Activated CD8-positive, alpha-beta memory T cell treated with anti-CD3 and anti-CD28 coated beads, Interleukin-2, amount 50 U/mL, for 1 hour (primary cell): ENCODE measurements around the gene NIFK.

Experiments used
- DNase-seq: peaks from one replicate; pipeline ENCODE4 v3.0.0-alpha.2; 2020; ENCODE audit errors: extremely low read depth

NIFK gene

GRCh38 chr2:121736462-121737336 is at the start of gene NIFK:
Gene NIFK (minus strand): TSS chr2:121736875. CDS start chr2:121736850, 25 bp downstream.
- DNase-seq: peak; percentile 98

DNA sequence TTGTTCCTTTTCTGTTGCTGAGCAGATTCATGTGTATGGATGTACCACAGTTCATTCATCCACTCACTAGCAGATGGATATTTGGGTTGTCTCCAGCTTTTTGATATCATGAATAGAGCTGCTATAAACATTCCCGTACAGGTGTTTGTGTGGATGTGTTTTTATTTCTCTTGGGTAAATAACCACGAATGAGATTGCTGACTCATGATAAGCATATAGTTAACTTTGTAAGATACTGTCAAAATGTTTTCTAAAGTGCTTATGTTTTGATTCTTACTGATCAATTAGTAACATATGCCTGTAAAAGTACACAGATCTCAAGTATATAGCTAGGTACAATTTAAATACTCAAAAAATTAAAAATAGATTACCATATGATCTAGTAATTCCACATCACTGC is 46.5 kb upstream of the NIFK start:
- DNase-seq: no peak

DNA sequence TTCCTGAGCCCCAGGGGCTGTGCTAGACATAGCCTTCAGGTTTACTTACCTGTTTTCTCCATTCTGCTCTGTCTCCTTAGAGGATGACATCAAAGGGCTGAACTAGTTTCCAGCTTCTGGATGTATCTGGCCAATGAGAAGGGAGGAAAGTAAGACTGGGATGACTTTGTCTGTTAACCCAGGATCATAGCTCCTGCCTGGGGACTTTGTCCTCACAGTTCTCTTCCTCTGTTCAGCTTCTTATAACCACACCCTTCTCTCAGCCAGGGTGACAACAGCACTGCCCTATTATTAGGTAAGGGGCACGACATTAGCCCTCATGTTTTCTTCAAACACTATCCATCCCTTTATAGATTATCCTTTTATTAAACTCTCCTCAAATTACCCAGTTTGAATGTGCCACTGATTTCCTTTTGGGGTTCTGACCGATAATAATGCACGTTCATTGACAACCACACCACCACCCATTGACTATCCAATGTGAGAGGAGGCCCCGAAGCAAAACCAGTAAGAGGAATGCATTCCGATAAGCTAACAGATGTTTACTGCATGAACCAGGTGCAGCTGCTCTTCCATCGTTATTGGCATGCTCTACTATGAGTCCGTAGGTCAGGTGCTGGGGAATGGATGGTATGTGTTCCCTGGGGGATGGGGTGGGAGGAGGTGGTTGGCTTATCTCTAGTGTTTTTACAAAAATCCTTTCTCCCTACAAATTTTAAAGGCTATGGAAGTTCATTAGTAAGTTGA is 42.2 kb upstream of the NIFK start:
- DNase-seq: no peak

- DNase-seq: no peak
Observed at GRCh38 chr2:121777699-121778058, 41.0 kb upstream of the NIFK start.

DNA sequence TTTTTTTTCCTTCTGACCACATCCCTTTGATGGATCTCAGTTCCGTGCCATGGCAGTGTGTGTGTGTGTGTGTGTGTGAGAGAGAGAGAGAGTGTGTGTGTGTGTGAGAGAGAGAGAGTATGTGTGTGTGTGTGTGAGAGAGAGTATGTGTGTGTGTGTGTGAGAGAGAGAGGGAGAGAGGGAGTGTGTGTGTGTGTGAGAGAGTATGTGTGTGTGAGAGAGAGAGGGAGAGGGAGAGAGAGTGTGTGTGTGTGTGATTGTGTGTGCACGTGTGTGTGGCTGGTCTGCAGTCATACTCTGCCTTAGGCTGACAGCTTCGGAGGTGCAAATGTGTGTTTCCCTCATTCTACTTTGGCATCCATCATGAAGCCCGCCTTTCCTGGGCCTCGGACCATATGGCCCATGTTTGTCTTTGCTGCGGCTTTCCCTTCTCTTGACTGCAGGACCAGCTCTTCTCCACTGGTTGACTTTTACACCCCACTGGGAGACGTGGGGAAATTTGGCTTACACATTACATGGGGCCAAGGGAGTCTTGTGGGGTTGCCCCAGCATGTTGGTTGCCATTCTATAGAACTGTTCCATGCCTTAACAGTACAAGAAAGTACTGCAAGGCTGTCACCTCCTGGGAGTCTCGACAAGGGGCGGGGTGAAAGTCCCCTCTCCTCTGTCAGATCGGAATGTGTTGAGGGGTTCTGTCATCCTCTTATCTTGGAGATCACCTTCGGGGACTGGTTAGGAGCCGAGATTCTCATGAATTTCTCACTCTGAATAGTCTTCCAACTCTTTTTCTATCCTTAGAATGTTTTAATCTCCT is 40.4 kb upstream of the NIFK start:
- DNase-seq: no peak

- DNase-seq: no peak
Observed at GRCh38 chr2:121776361-121776760, 39.7 kb upstream of the NIFK start.

DNA sequence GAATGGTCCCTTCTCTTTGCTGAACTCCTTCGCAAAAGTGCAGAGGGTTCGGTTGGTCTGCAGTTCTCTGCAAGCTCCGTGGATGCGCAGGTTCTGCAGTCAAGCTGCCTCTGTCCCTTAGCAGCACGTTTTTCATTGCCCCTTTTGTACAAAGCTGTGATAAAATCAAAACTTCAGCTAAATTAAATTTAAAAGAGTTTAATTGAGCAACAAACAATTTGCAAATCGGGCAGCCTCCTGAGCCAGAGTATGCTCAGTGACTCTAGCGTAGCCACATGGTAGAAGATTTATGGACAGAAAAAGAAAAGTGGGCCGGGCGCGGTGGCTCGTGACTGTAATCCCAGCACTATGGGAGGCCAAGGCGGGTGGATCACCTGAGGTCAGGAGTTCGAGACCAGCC is 37.6 kb upstream of the NIFK start:
- no peak for DNase-seq

DNA sequence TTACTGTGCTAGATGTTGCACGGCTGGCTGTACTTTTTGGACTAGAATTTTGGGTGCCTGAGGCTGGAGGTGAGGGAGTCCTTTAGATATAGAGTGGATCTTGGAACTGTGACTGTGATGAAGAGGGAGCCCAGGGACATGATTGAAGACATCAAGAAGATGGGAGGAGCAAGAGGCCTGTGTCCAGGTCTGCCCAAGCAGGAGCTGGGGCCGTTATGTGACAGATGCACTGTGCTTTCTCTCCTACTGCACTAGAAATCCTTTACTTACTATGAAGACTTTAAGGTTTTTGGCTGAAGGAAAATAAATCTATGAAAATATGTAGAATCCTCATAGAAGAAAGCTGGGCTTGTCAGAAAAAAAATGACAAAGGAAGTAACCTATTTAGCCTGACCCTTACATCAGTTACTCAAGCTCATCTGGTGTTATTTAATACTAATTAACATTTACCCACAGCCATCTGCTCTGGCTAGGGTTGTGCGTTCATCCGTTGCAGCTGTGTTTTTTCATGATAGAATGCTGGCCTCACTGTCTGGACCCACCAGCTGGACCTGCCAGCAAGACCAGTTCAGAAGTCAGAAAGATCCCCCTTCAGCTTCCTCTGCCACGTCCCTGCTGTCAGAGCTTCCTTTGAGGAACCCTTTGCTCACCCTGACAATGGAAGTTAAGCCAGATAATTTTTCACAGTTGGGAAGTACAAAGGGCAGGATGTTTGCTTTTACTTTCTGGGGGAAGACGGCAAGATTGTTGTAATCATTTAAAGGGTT is 35.5 kb upstream of the NIFK start:
- DNase-seq: no peak

DNA sequence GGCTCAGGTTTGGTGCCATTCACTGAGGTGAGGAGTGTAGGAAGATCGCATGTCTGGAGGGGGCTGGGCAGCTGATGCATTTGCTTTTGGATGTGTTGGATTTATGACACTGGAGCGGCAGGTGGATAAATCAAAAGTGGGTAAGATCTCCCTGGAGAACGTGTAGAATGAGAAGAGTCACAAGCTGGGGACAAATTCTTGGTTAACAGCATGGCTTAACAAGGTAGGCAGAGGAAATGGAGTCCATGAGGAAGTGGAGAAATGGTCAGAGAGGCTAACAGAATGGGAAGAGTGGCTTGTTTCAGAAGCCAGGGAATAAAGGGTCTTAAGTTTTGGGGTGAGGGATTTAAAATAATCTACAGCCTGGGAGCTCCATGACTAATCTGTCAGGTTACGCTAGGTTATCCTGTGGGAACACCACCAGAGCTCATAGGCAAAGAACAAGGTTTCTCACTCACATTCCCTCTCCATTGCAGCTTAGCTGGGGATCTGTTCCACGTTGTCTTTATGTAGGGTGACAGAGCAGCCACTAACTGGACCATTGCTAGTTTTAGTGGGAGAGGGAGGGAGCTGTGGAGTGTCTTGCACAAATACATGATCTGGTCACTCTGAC is 31.6 kb upstream of the NIFK start:
- DNase-seq: no peak

GRCh38 chr2:121766624-121767023 is 29.9 kb upstream of the NIFK start:
- no peak for DNase-seq

DNA sequence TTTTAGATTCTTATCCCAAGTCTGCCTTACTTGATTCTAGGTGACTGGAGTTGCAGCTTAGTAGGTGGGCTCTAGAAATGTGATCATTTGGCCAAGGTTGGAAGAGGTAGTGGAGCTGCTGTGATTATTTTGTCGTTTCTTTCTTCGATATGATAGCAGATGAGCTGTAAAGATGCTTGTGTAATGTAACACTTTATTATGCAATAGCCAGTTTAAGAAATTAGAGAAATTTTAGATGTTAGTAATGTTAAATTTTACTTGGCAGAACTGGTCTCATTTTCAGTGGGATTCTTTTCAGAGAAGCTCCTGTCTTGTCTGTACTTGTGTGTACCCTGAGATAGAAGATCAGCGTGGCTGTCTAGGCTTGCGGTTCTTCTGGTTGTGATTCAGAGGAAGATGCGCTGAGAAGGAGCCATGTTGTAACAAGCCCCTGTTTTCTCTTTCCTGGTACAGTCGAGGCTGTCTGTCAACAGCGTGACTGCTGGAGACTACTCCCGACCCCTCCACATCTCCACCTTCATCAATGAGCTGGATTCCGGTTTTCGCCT is 28.1 kb upstream of the NIFK start:
- no peak for DNase-seq

DNA sequence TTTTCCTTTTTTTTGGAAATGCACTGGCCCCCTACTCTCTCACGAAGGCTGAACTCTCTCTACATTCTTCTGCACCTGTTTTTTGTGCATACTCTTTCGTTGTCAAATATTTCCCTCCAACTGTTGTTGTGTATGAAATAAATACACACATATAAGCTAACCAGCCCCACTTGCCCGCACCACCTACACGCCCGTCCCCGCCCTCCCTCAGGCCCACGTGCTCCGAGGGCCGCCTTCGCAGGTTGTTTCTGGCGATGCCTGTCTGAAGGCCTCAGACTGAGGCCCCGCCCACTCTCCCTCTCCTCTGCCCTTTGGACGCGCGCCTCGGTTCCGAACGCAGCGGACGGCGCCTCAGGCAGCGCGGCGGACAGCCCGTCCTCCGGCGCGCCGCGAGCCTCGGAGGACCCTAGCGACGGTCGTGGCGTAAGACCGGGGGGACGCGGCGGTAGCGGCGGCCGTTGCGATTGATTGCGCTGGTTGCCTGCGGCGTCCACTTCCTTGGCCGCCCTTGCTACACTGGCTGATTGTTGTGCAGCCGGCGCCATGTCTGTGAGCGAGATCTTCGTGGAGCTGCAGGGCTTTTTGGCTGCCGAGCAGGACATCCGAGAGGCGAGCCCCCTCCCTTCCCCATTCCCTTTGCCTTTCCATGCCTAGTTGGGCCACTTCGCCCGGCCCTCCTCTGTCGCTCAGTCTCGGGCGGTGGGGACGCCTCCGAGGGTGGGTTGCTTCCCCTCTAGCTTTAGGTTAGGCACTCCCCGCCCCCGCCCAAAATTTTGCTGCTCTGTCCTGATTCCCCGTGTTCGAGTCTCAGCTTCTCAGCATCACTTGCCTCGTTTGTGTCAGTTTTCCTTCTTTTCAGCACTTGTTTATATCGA is 18.8 kb upstream of the NIFK start, which contains the start of gene TSN:
TSN (plus strand) TSS at position 415 of the 875 bp plus-strand sequence; CDS start at position 544, 129 bp downstream.
- DNase-seq: peak; percentile 94

- DNase-seq: no peak
Observed at GRCh38 chr2:121754851-121755236, 18.2 kb upstream of the NIFK start.

GRCh38 chr2:121748202-121748601 is 11.5 kb upstream of the NIFK start:
- no peak for DNase-seq

DNA sequence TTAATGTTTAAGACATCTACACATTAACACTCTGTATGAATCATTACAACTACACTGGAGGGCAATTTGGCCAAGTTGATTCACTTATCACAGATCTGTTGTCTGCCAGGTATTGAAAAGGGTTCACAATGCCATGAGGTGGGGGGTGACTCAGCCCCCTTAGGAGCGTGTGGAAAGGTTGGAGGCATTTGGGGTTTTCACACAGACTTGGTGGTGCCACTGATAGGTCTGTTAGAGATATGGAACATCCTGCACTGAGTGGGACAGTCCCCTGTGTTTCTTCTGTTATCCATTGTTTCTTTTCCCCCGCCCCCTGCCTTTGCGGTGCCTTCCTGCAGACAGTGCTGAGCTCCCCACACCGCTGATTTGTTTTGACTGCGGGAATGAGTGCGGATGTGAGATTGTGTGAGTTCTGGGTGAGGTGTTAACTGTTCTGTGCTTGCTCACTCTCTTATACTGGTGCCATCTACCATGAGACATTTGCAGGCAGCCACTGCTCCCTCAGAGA is 9.4 kb upstream of the NIFK start:
- DNase-seq: no peak

DNA sequence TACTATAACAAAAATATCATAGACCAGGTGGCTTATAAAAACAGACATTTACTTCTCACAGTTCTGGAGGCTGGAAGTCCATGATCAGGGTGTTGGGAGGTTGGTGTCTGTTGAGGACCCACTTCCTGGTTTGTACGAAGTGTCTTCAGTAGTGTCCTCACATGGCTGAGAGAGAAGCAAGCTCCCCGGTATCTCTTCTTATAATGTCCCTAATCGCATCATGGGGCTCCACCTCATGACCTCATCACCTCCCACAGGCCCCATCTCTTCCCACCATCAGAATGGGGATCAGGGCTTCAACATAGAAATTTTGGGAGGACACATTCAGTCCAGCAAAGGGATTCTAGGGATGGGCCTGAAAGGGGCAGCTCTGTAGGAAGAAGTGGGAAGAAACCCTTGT is 4.8 kb upstream of the NIFK start:
- DNase-seq: no peak

DNA sequence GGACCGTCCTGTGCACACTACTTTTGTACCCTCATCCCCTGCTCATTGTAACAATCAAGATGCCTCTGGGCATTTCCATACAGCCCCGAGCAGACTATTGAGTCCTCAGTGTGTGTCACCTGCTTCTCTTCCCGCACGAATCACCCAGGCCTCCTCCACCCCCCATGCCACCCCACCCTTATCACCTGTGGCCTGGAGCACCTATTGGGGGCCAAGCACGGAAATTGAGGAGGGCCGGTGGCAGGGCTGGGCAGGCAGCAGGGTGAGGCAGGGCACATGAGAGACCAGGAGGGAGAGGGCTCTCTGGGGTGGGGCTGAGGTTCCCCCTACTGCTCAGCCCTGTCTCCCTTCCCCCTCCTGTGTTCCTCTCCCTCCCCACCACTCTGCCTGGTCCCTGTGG is 4.3 kb upstream of the NIFK start:
- DNase-seq: no peak

DNA sequence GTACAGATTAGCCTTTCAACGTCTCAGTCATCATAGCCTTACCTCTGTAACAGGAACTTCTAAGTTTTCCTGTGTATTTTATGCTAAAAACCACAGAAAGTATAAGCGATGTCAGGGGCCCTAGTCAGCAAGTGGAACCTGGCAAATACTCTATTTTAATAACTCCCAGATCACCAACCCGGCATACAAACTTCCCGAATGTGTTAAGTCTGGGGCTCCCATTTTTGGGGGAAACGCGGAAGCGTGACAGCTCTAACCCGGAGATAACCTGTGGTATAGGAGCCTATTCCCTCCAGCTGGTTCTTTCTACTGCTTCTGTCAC is 574 bp downstream of the NIFK start:
- DNase-seq: no peak

- no peak for DNase-seq
Observed at GRCh38 chr2:121735518-121736074, 1.1 kb downstream of the NIFK start.
